ENCODE data around the gene ALOX5.

The ALOX5 gene

GRCh38 chr10:45444022-45444421, 70.0 kb downstream of the ALOX5 start:
- no peak for DNase-seq

- DNase-seq = no peak
These were observed 71.2 kb downstream of the ALOX5 start for GRCh38 chr10:45444976-45445898.

- DNase-seq = no peak
These were observed 72.8 kb downstream of the ALOX5 start for GRCh38 chr10:45446858-45447257.

- no peak for DNase-seq
These were observed 73.4 kb downstream of the ALOX5 start for GRCh38 chr10:45447416-45447815.

- peak; percentile 11 for DNase-seq
These were observed 76.8 kb downstream of the ALOX5 start for GRCh38 chr10:45450866-45451265.

- DNase-seq = no peak
These were observed 77.4 kb downstream of the ALOX5 start for GRCh38 chr10:45451407-45451806.

- no peak for DNase-seq
These were observed 78.3 kb downstream of the ALOX5 start for GRCh38 chr10:45452268-45452667.

- no peak for DNase-seq
These were observed 78.9 kb downstream of the ALOX5 start for GRCh38 chr10:45452743-45453452.

- DNase-seq = no peak
These were observed 79.7 kb downstream of the ALOX5 start for GRCh38 chr10:45453639-45454255.

GRCh38 chr10:45454262-45454661, 80.2 kb downstream of the ALOX5 start:
- DNase-seq = no peak

GRCh38 chr10:45454859-45455258, 80.8 kb downstream of the ALOX5 start:
- no peak for DNase-seq

- DNase-seq = no peak
These were observed 82.2 kb downstream of the ALOX5 start for GRCh38 chr10:45456233-45456632.

- no peak for DNase-seq
These were observed 82.8 kb downstream of the ALOX5 start for GRCh38 chr10:45456822-45457221.

GRCh38 chr10:45457487-45457886, 83.5 kb downstream of the ALOX5 start:
- DNase-seq = no peak

GRCh38 chr10:45460235-45460878, 86.3 kb downstream of the ALOX5 start:
- DNase-seq = peak; percentile 71

- peak; percentile 78 for DNase-seq
These were observed 87.0 kb downstream of the ALOX5 start for GRCh38 chr10:45461034-45461433.

- DNase-seq = peak; percentile 8
These were observed 89.5 kb downstream of the ALOX5 start for GRCh38 chr10:45463244-45464116.

GRCh38 chr10:45464958-45465567, 91.0 kb downstream of the ALOX5 start:
- peak; percentile 70 for DNase-seq

- DNase-seq = peak; percentile 57
These were observed 92.8 kb downstream of the ALOX5 start for GRCh38 chr10:45466784-45467183.

- DNase-seq = no peak
These were observed 94.1 kb downstream of the ALOX5 start for GRCh38 chr10:45468079-45468478.
